ENCODE results near the gene NABP2.

Gene NABP2

DNA sequence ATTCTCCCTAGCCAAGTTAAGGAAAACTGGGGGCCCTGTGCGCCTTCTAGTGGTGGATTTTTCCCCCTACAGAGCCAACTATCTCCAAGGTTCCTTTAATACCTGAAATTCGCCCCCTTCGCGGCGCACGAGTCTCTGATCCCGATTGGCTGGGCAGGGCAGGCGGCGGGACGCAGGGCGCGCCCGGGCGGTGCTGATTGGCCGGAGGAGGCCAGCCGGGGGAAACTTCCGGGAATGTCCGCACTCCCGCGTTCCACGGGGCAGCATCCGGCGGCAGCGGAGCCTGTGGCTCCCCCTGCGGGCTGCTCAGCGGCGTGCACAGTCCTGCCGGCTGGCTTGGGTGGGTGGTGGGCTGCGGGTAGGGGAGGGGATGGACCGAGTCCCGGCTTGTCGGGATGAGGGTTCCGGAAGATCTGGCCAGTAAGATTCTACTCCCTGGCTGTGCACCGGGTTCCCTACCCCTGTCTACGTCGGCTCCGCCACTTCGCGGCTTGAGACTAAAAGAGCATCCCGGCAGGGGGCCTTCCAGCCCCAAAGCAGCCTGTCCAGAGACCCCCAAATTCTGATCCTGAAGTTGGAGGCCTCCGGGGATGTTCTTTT lies at the start of gene NABP2:
Gene NABP2 (plus strand): TSS at position 241 of the 600 bp plus-strand sequence. CDS start 515 bp downstream, outside the sequence.
- in situ Hi-C loops (cut with MboI; ENCODE audit: low sequenced_read_pairs), result no loop called here

DNA sequence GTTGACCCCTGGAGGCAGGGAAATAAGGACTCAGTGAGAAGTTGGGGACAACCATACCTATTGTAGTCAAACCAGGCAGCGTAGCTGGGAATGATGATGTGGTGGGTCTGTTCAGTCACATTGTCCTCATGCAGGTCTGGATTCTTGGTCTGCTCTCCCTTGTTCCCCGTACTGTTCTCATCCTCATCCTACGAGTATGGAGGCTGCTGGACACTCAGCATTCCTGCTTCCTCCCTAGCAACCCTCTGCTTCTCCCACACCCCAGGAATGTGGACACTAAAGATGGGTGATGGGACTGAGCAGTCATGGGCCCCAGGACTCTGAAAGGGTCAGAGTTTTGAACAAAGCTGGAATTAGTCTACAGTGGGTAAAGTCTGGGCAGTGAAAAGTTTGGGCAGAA lies 45.8 kb upstream of the NABP2 start:
- in situ Hi-C loops (cut with MboI; ENCODE audit: low sequenced_read_pairs), result no loop called here

DNA sequence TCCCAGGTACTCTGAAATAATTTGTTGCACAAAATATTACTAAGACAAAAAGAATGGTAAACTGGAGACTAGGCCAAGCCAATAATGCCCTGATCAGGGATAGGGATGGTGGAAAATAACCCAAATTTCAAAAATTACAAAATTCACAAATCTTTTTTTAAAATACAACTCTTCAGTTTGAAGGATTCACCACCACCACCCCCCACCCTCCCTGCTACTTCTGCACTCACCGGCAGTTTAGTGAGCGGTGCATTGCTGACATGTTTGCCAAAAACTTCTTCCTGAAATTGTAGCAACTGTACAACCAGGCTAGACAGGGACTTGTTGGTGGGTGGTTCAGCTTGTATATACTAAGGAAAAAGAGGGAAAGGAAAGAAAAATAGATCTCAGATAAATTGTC lies 37.2 kb upstream of the NABP2 start:
- in situ Hi-C loops (cut with MboI; ENCODE audit: low sequenced_read_pairs), result no loop called here

DNA sequence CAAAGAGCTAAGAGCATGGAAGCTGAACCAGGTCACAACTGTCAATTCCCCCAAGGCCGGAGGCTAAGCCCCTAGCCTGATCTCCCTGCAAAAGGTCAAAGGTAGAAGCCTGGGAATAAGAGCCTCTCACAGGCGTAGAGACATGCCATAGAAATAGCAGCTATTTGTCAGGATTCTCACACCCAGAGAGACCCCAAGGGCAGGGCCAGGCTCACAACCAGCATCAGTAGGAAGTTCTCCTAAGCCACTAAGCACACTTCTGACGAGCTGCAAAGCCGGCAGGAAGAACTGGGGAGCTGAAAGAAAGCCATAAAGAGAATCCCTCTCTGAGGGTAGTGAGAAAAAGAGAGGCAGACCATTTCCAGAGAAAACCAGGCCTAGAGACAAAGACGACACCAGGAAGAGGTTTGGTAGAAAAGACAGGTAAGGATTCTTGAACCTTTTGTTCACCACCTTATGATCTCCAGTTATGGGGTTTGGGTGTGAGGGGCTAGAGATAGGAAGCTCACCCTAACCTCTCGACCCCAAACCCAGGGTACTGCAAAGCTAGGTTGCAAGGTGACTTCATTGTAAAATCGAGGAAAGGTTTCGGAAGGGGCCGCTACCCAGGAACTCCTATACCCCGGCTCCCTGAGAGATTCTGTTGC lies 35.9 kb upstream of the NABP2 start:
- in situ Hi-C loops (cut with MboI; ENCODE audit: low sequenced_read_pairs), result no loop called here

GRCh38 chr12:56188778-56189098 lies 35.4 kb upstream of the NABP2 start:
- in situ Hi-C loops (cut with MboI; ENCODE audit: low sequenced_read_pairs), result no loop called here

- in situ Hi-C loops (cut with MboI; ENCODE audit: low sequenced_read_pairs), result no loop called here
These were observed 34.8 kb upstream of the NABP2 start, which contains the start of gene SMARCC2 for GRCh38 chr12:56189099-56189917. SMARCC2 (minus strand) TSS chr12:56189483; CDS start chr12:56189461, 22 bp downstream.

DNA sequence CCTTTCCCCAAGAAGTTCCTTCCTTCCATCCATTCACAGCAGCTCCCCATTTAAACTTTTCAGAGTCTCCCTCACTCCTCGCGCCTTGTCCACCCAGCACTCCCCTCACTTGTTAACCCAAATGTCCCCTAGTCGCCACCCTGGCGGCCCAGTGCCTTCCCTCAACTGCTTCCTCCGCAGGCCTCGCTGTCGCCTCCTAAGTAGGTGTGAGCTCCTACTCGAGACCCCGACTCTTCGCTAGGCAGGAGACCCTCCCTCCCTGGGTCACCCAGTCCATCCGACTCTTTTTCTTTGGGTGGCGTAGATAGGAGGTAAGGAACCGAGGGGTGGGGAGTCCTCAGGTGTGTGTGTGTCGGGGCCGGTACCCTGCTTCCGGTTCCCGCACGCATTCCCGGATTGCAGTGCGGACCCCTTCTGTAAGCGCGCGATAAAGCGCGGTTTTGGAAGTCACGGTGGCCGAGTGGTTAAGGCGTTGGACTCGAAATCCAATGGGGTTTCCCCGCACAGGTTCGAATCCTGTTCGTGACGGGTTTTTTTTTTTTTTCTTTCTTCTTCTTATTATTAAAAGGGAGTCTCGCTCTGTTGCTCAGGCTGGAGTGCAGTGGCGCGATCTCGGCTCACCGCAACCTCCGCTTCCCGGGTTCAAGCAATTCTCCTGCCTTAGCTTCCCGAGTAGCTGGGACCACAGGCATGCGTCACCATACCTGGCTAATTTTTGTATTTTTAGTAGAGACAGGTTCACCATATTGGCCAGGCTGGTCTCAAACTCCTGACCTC lies 34.0 kb upstream of the NABP2 start:
- in situ Hi-C loops (cut with MboI; ENCODE audit: low sequenced_read_pairs), result loop anchor here (10.0 kb wide), 1 partner anchor 275 kb away; the partner anchor contains the start of gene SPRYD4

GRCh38 chr12:56190695-56191155 lies 33.4 kb upstream of the NABP2 start:
- in situ Hi-C loops (cut with MboI; ENCODE audit: low sequenced_read_pairs), result loop anchor here (10.0 kb wide), 1 partner anchor 274 kb away; the partner anchor contains the start of gene SPRYD4

DNA sequence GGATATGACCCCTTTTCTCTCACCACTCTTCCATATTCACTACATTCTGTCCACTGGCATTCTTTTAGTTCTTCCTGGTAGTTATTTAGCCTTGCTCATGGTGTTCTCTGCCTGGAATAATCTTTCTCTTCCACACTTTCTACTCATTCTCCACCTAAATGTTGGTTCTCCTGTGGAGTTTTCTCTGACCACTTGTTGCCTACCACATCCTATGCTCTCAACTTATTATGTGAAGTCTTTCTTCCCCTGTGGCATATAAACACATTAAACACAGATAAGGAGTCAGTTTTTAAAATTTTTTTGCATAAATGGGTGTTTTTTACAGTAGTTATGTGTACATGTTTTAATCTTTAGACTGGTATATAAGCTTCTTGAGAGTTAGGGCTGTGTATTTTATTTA lies 31.6 kb upstream of the NABP2 start:
- in situ Hi-C loops (cut with MboI; ENCODE audit: low sequenced_read_pairs), result loop anchor here (10.0 kb wide), 1 partner anchor 272 kb away; the partner anchor contains the start of gene SPRYD4

GRCh38 chr12:56193025-56193578 lies 31.0 kb upstream of the NABP2 start:
- in situ Hi-C loops (cut with MboI; ENCODE audit: low sequenced_read_pairs), result loop anchor here (10.0 kb wide), 1 partner anchor 272 kb away; the partner anchor contains the start of gene SPRYD4

DNA sequence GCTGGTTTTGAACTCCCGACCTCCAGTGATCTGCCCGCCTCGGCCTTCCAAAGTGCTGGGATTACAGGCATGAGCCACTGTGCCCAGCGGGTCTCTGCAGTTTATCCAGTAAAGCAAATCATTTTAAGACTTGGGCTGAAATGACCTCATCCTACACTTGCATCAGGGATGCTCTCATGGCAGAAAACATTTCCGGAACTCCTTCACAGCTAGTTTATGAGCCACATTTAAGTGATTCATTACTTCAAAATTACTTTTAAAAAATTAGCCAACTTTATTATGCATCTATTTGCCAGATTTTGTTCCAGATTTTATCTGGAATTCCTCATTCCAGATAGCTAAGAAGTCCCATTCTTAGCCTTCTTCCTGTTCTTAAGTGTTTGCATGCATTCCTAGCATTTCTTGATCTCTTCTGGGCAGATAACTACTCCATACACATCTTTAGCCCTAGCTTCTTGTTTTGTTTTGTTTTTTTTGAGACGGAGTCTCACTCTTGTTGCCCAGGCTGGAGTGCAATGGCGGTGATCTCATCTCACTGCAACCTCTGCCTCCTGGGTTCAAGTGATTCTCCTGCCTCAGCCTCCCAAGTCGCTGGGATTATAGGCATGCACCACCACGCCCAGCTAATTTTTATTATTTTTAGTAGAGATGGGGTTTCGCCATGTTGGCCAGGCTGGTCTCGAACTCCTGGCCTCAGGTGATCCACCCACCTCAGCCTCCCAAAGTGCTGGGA lies 27.2 kb upstream of the NABP2 start:
- in situ Hi-C loops (cut with MboI; ENCODE audit: low sequenced_read_pairs), result loop anchor here (10.0 kb wide), 1 partner anchor 268 kb away; the partner anchor contains the start of gene SPRYD4

DNA sequence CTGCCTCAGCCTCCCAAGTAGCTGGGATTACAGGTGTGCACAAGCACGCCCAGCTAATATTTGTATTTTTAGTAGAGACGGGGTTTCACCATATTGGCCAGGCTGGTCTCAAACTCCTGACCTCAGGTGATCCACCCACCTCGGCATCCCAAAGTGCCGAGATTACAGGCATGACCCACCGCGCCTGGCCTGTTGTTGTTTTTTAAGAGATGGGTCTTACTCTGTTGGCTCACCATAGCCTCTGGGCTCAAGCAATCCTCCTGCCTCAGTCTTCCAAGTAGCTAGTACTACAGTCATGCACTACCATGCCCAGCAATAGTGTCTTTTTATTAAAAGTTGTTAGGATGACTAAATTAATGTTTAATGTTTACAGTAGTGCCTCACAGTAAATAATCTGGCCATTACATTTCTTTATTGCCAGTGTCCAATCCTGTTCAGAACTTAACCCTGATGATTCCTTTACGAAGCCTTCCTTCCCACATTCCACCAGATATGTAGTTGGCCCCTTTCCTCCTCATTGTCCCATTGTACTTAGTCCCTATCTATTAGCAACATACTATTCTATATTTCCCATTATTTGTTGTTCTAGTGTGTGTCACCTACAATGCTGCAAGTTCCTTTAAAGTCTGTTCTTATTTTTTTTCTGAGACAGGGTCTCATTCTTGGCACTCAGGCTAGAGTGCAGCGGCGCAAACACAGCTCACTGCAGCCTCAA lies 26.1 kb upstream of the NABP2 start:
- in situ Hi-C loops (cut with MboI; ENCODE audit: low sequenced_read_pairs), result loop anchor here (10.0 kb wide), 1 partner anchor 267 kb away; the partner anchor contains the start of gene SPRYD4

- in situ Hi-C loops (cut with MboI; ENCODE audit: low sequenced_read_pairs), result loop anchor here (10.0 kb wide), 1 partner anchor 266 kb away; the partner anchor contains the start of gene SPRYD4
These were observed 25.3 kb upstream of the NABP2 start for GRCh38 chr12:56198836-56199235.

- in situ Hi-C loops (cut with MboI; ENCODE audit: low sequenced_read_pairs), result no loop called here
These were observed 21.8 kb upstream of the NABP2 start for GRCh38 chr12:56202366-56202765.

DNA sequence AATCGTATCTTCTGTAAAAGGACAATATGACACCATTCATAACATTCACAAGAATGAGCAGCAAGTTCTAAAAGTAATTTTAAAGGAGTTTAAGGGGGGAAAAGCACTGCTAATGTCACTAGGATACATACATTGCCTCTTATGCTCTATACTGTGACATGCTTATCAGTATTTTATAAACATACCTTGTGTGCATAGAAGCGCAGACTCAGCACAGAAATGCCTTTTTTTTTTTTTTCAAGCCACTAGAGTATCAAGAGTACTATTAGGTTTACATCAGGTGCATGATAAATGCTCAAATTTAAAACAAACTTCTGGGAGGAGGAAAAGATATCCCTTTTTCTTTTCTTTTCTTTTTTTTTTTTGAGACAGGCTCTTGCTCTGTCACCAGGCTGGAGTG lies 21.3 kb upstream of the NABP2 start:
- in situ Hi-C loops (cut with MboI; ENCODE audit: low sequenced_read_pairs), result no loop called here

- in situ Hi-C loops (cut with MboI; ENCODE audit: low sequenced_read_pairs), result no loop called here
These were observed 19.9 kb upstream of the NABP2 start for GRCh38 chr12:56204275-56204674.

- in situ Hi-C loops (cut with MboI; ENCODE audit: low sequenced_read_pairs), result no loop called here
These were observed 18.7 kb upstream of the NABP2 start for GRCh38 chr12:56205445-56205844.

GRCh38 chr12:56206452-56207166 lies 17.5 kb upstream of the NABP2 start:
- in situ Hi-C loops (cut with MboI; ENCODE audit: low sequenced_read_pairs), result no loop called here

Measured in HL-60/S4 (cell line).